GM12878 (cell line): ENCODE results near the gene SLC22A23. TPM values are rescaled to one million over a fixed set of nuclear protein-coding genes. Genes with fewer than 3 reads are reported as not detected.

ENCODE experiments used
- ATAC-seq: fragments of 200-7000 bp; cut with Tn5 transposase; 3 replicates; pipeline ENCODE4 v1.9.1; 2020; ENCODE audit warnings: mild to moderate bottlenecking, moderate library complexity
- BruUV-seq: library from RNA; stranded (reverse); fragments of 400-500 nt; replicated peaks from 2 replicates; lab custom pipeline; 2021; lab: Mats Ljungman, UMichigan
- CTCF ChIA-PET: fragments of 300-600 bp; sonication (Branson Sonifier 250); formaldehyde crosslinking; extraction: SDS; loops from one replicate; lab custom pipeline; 2021; ENCODE audit warnings: inconsistent platforms; lab: Yijun Ruan, JAX
- POLR2A ChIA-PET: fragments of 350-600 bp; formaldehyde crosslinking; extraction: SDS; loops from one replicate; lab custom pipeline; 2021; ENCODE audit warnings: inconsistent platforms; lab: Charles Lee
- RAD21 ChIA-PET: fragments of 300-600 bp; sonication (Branson Sonifier 250); formaldehyde crosslinking; loops from one replicate; lab custom pipeline; 2023; ENCODE audit warnings: antibody characterized with exemption; ENCODE audit not compliant: unreplicated experiment; lab: Charles Lee
- SMC1A ChIA-PET: fragments of 300-600 bp; sonication (Branson Sonifier 250); formaldehyde crosslinking; loops from one replicate; lab custom pipeline; 2023; ENCODE audit not compliant: unreplicated experiment, uncharacterized antibody; lab: Charles Lee
- DNase-seq: peaks from one replicate; pipeline ENCODE4 v3.0.0-alpha.2; 2011; ENCODE audit warnings: low read depth, low spot score
- FAIRE-seq: peaks from 3 replicates; lab custom pipeline; 2011; peaks lifted over from hg19 to GRCh38; lab: Jason Lieb, UNC
- H2AFZ ChIP-seq: 2 replicates; pipeline ENCODE4 v1.6.0; 2011; ENCODE audit warnings: low read depth, low read length, control low read depth; ENCODE audit not compliant: control insufficient read depth
- H3K27ac ChIP-seq: 2 replicates; pipeline ENCODE4 v1.5.1; 2011; ENCODE audit warnings: control low read depth; ENCODE audit not compliant: control insufficient read depth, insufficient read depth
- H3K27me3 ChIP-seq, 2 experiments: replicated peaks in 1 of 2; 2 replicates each; pipeline versions ENCODE4 v1.6.0 to v1.6.1; 2011; ENCODE audit warnings: low read length in 1 of 2; ENCODE audit not compliant: control insufficient read depth in 2 of 2, insufficient read depth in 2 of 2
- H3K36me3 ChIP-seq, 2 experiments: 2 replicates each; pipeline ENCODE4 v1.5.1; 2011; ENCODE audit warnings: low read length in 1 of 2; ENCODE audit not compliant: control insufficient read depth in 2 of 2, insufficient read depth in 2 of 2
- H3K4me1 ChIP-seq: 2 replicates; pipeline ENCODE4 v1.6.1; 2011; ENCODE audit warnings: mild to moderate bottlenecking, low read length, moderate library complexity, mixed read lengths; ENCODE audit not compliant: control insufficient read depth, insufficient read depth
- H3K4me2 ChIP-seq: 2 replicates; pipeline ENCODE4 v1.6.0; 2011; ENCODE audit warnings: control low read depth; ENCODE audit not compliant: control insufficient read depth, insufficient read depth
- H3K4me3 ChIP-seq: fragments of 200-600 bp; sonication (generic); 2 replicates; pipeline ENCODE4 v1.5.1; 2016
- H3K79me2 ChIP-seq: 2 replicates; pipeline ENCODE4 v1.6.0; 2011; ENCODE audit warnings: low read length; ENCODE audit not compliant: control insufficient read depth, insufficient read depth
- H3K9ac ChIP-seq: 2 replicates; pipeline ENCODE4 v1.8.0; 2011; ENCODE audit warnings: low read length, control low read depth, mixed read lengths; ENCODE audit not compliant: control insufficient read depth, insufficient read depth
- H3K9me3 ChIP-seq: replicated peaks from 3 replicates; pipeline ENCODE4 v1.5.1; 2011; ENCODE audit warnings: mild to moderate bottlenecking, low read length; ENCODE audit not compliant: control insufficient read depth, insufficient read depth
- H4K20me1 ChIP-seq: 2 replicates; pipeline ENCODE4 v1.6.0; 2011; ENCODE audit not compliant: control insufficient read depth, insufficient read depth
- BMI1 ChIP-seq: fragments of 450-650 bp; IDR thresholded peaks from 2 replicates; pipeline ENCODE4 v1.6.1; 2016; ENCODE audit warnings: mild to moderate bottlenecking, moderate library complexity, borderline replicate concordance
- CHD4 ChIP-seq: fragments of 200-600 bp; sonication (generic); IDR thresholded peaks from 2 replicates; pipeline ENCODE4 v1.6.1; 2016; ENCODE audit warnings: mild to moderate bottlenecking
- EED ChIP-seq: sonication (generic); IDR thresholded peaks from 2 replicates; pipeline ENCODE4 v1.6.1; 2016; ENCODE audit warnings: antibody characterized with exemption, low read depth
- EGR1 ChIP-seq, 2 experiments: IDR thresholded peaks; 1 replicate in 1 of 2; 2 replicates in 1 of 2; pipeline ENCODE4 v1.6.1; 2011 to 2012; ENCODE audit warnings: low read depth in 2 of 2, low read length in 2 of 2, borderline replicate concordance in 1 of 2, mild to moderate bottlenecking in 1 of 2, moderate library complexity in 1 of 2
- FOS ChIP-seq: IDR thresholded peaks from 3 replicates; pipeline ENCODE4 v1.6.1; 2011; ENCODE audit warnings: borderline replicate concordance; ENCODE audit not compliant: insufficient read length; ENCODE audit errors: extremely low read depth
- HCFC1 ChIP-seq: fragments of 150-350 bp; IDR thresholded peaks from 2 replicates; pipeline ENCODE4 v1.6.1; 2014; ENCODE audit warnings: low read length
- IRF5 ChIP-seq: fragments of 450-650 bp; IDR thresholded peaks from 2 replicates; pipeline ENCODE4 v1.6.1; 2017; ENCODE audit warnings: borderline replicate concordance
- NBN ChIP-seq: fragments of 450-650 bp; IDR thresholded peaks from 2 replicates; pipeline ENCODE4 v1.6.1; 2016
- PKNOX1 ChIP-seq: fragments of 450-650 bp; IDR thresholded peaks from 2 replicates; pipeline ENCODE4 v1.6.1; 2016; ENCODE audit warnings: mild to moderate bottlenecking
- POLR2AphosphoS5 ChIP-seq: IDR thresholded peaks from 2 replicates; pipeline ENCODE4 v1.6.1; 2011; ENCODE audit warnings: mild to moderate bottlenecking, low read length, inconsistent platforms
- RAD21 ChIP-seq: IDR thresholded peaks from 2 replicates; pipeline ENCODE4 v1.6.1; 2011; ENCODE audit warnings: mild to moderate bottlenecking, low read depth, low read length, moderate library complexity; ENCODE audit not compliant: insufficient read depth
- RELA ChIP-seq: fragments of 450-650 bp; IDR thresholded peaks from 2 replicates; pipeline ENCODE4 v1.8.0; 2014; ENCODE audit warnings: borderline replicate concordance; ENCODE audit not compliant: partially characterized antibody
- SKIL ChIP-seq: fragments of 450-650 bp; IDR thresholded peaks from 2 replicates; pipeline ENCODE4 v1.6.1; 2017; ENCODE audit warnings: mild to moderate bottlenecking, low read depth, inconsistent platforms; ENCODE audit not compliant: poor library complexity, severe bottlenecking
- WGBS: methylation state at CpG from one replicate; pipeline ENCODE4 v1.1.6; 2016; ENCODE audit warnings: low lambda C conversion rate; ENCODE audit not compliant: insufficient replicate concordance, insufficient coverage; ENCODE audit errors: missing lambda C conversion rate; 5-methylcytosine and 5-hydroxymethylcytosine counted together
- in situ Hi-C: fragments of 300-500 bp; cut with MboI; formaldehyde crosslinking; loops from 9 replicates; pipeline ENCODE4 v1.14.3; 2018; ENCODE audit warnings: mixed read lengths
- intact Hi-C: fragments of 100-400 bp; cut with micrococcal nuclease; formaldehyde crosslinking; loops from one replicate; pipeline ENCODE4 v1.14.2; 2022; ENCODE audit not compliant: unreplicated experiment
- polyA plus RNA-seq, 11 experiments: library from polyadenylated mRNA; depleted of rRNA in 4 of 11; unstranded in 6 of 11; stranded (reverse) in 5 of 11; fragments of >200 nt; fragmentation: Nextera tagmentation in 4 of 11; fragmentation: Illumina TruSeq in 1 of 11; extraction: Ambion mirVana in 4 of 11; extraction: Trizol in 1 of 11; gene quantifications; 1 replicate in 1 of 11; 2 replicates in 10 of 11; pipeline versions ENCODE4 v1.2.1 to v1.2.3, GENCODE V29; 2011 to 2016; ENCODE audit warnings: inconsistent platforms in 2 of 11, missing spikeins in 2 of 11, low read depth in 1 of 11
- total RNA-seq, 4 experiments: library from RNA; depleted of rRNA in 3 of 4; stranded (reverse); fragments of >200 nt in 3 of 4; fragmentation: Illumina TruSeq in 1 of 4; extraction: Trizol in 1 of 4; gene quantifications; 2 replicates each; pipeline versions ENCODE4 v1.2.1 to v1.2.3, GENCODE V29; 2013 to 2021
- TF ChIP-seq, protein P1 (sequence below): fragments of 450-650 bp; formaldehyde crosslinking; IDR thresholded peaks from 2 replicates; pipeline ENCODE4 v1.4.0; 2020; ENCODE audit warnings: mild to moderate bottlenecking, moderate library complexity

Gene SLC22A23
- total and polyA plus RNA-seq, 10 of the 15 experiments (the other 5 are each of a cell fraction or from before 2014, with no cell fraction given) = 0.20 to 2.4 (median 0.74) TPM

GRCh38 chr6:3278691-3279090, 178.2 kb downstream of the SLC22A23 start:
- TF ChIP-seq IRF5 (no peak), EGR1 (IDR thresholded peaks at IDR 0.05; ENCODE audit: borderline replicate concordance in 1 of 2, low read depth in 2 of 2, low read length in 2 of 2) (no peak), CHD4 (no peak), POLR2AphosphoS5 (no peak), HCFC1 (no peak), SKIL (no peak), EED (no peak), RAD21 (no peak), NBN (no peak), FOS (no peak), PKNOX1 (no peak), RELA (no peak), BMI1 (no peak)
- TF ChIP-seq, protein P1, sequence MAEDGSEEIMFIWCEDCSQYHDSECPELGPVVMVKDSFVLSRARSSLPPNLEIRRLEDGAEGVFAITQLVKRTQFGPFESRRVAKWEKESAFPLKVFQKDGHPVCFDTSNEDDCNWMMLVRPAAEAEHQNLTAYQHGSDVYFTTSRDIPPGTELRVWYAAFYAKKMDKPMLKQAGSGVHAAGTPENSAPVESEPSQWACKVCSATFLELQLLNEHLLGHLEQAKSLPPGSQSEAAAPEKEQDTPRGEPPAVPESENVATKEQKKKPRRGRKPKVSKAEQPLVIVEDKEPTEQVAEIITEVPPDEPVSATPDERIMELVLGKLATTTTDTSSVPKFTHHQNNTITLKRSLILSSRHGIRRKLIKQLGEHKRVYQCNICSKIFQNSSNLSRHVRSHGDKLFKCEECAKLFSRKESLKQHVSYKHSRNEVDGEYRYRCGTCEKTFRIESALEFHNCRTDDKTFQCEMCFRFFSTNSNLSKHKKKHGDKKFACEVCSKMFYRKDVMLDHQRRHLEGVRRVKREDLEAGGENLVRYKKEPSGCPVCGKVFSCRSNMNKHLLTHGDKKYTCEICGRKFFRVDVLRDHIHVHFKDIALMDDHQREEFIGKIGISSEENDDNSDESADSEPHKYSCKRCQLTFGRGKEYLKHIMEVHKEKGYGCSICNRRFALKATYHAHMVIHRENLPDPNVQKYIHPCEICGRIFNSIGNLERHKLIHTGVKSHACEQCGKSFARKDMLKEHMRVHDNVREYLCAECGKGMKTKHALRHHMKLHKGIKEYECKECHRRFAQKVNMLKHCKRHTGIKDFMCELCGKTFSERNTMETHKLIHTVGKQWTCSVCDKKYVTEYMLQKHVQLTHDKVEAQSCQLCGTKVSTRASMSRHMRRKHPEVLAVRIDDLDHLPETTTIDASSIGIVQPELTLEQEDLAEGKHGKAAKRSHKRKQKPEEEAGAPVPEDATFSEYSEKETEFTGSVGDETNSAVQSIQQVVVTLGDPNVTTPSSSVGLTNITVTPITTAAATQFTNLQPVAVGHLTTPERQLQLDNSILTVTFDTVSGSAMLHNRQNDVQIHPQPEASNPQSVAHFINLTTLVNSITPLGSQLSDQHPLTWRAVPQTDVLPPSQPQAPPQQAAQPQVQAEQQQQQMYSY (CRISPR knock-in tag) = no peak
- DNase-seq = no peak
- peaks cover 1 to 5% of the 10 kb centered on the region in 2 experiments; a peak in 2 of 4 replicates for H3K36me3 ChIP-seq
- FAIRE-seq = no peak
- no peak for ATAC-seq
- no peaks in the 10 kb centered on the region for H3K27me3 ChIP-seq
- H2AFZ ChIP-seq = no peak overlapping the region
- in situ Hi-C loops (no loop called here), intact Hi-C loops (loop anchor here (1.0 to 5.0 kb wide), 6 partner anchors 134 to 709 kb away; no protein-coding TSS in a partner anchor)
- H3K4me3 ChIP-seq = no peak overlapping the region
- ChIA-PET CTCF (interaction anchor here (4.1 kb wide), 1 partner anchor 454 kb away, joined by 21 read pairs; no protein-coding TSS in a partner anchor), RAD21 (no interaction called here), SMC1A (interaction anchor here (1.3 kb wide), 1 partner anchor 454 kb away, joined by 5 read pairs; no protein-coding TSS in a partner anchor), POLR2A (no interaction called here)
- H3K79me2 ChIP-seq = no peaks in the 10 kb centered on the region
- no peak overlapping the region for H3K4me2 ChIP-seq
- 88% methylated on average over 4 of the region's 4 CpGs for WGBS
- H4K20me1 ChIP-seq = no peaks in the 10 kb centered on the region
- no peaks in the 10 kb centered on the region for H3K4me1 ChIP-seq
- no TSS peak for BruUV-seq
- H3K9ac ChIP-seq = no peak overlapping the region
- H3K27ac ChIP-seq = no peak overlapping the region
- H3K9me3 ChIP-seq = no peaks in the 10 kb centered on the region
